NCI-H1436 treated with DMSO at 0.1 percent for 48 hours (cell line): ENCODE data around the gene ILKAP.

Experiments used
- DNase-seq: peaks from one replicate; lab custom pipeline; 2025; lab: John Stamatoyannopoulos, UW

The ILKAP gene, protein sequence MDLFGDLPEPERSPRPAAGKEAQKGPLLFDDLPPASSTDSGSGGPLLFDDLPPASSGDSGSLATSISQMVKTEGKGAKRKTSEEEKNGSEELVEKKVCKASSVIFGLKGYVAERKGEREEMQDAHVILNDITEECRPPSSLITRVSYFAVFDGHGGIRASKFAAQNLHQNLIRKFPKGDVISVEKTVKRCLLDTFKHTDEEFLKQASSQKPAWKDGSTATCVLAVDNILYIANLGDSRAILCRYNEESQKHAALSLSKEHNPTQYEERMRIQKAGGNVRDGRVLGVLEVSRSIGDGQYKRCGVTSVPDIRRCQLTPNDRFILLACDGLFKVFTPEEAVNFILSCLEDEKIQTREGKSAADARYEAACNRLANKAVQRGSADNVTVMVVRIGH

DNA sequence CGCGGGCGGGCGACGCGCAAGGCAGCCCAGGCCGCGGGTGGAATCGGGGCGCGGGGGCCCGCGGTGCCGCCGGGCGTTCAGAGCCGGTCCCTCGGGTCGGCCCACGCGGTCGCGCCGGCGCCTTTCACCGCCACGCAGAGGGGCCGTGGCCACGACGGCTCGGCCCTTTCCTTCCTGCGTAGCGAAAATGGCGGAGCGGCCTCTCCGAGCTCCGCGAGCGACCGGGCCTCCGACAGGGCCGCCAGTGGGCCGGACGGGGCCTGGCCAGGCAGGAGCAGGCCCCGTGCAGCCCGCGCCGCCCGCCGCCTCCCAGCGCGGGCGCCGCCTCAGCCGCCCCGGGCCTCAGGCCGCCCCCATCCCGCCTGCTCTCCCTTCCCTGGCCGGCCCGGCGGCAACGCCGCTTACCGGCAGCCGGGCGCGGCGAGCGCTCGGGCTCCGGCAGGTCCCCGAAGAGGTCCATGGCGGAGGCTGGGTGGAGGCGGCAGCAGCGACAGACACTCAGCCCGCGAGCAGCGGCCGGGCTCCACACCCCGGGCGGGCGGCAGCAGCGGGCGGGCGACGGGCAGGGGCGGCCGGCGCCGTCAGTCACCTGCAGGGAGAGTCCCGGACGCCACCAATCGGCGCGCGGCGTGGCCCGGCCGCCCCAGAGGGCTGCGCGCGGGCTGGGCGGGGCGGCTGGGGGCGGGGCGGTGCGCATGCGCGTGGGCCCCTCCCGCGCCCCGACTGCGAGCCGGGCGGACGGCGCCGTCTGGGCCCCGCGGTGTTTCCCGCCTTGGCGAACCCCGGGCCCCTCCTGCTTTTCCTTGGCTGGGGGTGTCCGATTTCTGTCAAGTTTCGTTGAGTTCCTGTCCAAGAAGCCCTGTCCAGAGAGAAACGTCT, at the start of gene ILKAP:
ILKAP (minus strand) TSS at position 602 of the 879 bp plus-strand sequence; CDS start at position 460, 142 bp downstream.
- DNase-seq = no peak

DNA sequence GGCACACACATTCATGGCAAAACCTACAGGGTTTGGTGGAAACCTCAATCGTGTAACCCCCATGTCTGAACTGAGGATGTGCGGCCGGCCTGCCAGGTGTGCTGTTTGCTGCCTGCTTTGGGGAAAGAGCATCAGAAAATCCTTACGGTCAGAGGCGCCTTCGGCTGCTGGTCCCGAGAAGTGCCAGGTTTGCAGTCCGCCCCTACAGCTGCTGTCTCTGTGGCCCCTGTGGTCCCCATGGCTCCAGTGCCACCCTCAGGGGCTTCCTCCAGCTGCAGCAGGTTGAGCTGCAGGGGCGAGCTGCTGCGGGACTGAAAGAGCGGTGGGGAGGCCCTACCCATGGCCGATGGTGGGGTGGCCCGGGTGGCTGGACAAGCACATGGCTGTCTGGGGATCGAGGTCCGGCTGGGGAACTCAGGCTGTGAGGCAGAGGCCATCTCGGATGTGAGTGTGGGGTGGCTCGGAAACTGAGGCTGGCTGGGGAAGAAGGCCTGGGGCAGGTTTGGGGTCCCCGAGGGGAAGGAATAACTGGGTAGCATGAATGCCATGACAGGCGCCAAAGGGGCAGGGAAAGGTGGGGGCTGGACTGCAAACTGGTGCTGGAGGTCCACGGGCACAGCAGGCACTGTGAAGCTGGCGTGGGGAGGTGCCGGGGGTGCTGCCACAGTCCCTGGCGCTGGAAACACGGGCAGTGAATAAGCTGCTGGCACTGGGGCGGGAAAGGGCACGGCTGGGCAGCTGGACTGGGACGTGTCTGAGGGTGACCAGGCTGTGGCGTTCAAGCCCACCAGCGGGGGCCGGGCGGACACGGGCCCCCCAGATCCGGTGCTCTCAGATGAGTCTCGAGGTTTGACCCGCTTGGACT, 49.5 kb upstream of the ILKAP start:
- DNase-seq = no peak

DNA sequence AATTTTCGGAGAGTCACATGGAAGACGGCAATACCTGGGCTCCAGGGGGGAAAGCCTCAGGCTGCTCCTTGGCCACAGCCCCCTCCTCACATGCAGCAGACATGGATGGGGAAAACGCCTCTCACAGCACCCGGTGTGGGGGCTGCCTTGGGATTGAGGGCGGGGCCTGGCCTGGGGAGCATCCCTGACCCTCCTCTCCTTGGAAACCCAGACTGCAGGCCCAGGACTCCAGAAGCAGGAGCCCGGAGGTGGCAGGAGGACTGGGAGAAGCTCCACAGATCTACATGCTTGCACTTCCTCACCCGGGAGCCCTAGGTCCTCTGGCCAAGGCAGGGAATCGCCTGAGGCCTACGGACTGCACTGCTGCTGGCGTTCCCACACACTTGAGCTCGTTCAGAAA, 48.5 kb upstream of the ILKAP start:
- DNase-seq = no peak

DNA sequence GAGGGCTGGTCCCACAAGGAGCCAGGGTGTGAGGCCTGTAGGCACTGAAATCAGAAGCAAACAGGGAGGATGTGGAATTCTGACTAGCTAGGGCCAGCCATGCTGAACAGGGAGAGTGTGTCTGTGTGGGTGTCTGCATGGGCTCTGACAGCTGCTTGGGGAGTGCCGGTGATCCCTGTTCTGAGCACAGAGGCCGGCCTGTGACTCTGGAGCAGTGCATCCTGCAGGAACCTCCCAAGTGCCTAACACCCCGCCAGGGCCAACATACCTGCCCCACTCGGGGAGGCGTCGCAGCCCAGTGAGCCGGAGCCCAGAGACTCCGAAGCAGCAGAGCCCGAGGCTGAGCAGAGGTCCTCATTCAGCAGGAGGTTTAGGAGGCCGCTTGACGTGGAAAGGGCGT, 47.8 kb upstream of the ILKAP start:
- DNase-seq = no peak

DNA sequence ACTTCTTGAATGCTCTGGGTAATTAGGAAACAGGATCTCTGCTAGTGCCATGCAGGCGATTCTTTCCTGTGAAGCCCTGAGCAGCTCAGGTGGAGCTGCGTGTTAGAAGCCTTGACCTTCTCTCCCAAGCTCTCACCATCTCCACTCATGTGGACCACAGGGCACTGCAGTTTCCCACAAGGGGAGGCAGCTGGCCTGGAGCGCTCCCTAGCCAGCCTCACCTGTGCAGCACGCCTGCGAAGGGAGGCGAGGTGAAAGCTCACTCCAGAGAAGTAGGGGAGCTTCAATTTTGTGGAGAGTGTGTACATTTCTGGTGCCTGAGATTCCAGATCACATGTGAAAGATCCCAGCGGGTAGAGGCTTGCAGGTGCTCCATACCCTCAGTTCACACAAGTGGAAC, 47.4 kb upstream of the ILKAP start:
- DNase-seq = no peak

DNA sequence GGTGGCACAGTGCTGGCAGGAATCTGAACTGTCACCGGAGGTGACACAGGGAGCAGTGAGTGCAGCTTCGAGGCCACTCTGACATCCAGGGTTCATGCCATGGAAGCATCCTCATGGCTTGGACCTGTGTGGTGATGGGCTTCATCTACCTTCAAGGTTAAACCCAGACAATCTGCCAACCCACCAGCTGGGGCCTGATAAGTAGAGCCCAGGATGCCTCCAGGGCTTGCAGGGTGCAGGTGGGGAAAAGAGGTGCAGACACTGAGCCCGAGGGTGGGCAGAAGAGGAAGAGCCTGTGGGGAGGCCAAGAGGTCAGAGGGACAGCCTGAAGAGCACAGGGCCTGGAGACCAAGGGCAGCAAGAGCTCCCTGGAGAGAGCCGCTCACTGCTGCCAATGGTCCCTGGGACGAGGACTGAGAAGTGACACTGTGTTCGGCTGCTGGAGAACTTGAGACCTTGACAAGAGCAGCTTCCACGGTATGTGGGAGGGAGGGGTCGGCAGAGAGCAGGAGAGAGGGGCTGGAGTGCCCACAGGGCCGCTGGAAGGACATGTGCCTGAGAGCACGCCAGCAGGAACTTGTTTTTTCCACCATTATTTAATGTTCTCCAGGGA, 44.5 kb upstream of the ILKAP start:
- no peak for DNase-seq

DNA sequence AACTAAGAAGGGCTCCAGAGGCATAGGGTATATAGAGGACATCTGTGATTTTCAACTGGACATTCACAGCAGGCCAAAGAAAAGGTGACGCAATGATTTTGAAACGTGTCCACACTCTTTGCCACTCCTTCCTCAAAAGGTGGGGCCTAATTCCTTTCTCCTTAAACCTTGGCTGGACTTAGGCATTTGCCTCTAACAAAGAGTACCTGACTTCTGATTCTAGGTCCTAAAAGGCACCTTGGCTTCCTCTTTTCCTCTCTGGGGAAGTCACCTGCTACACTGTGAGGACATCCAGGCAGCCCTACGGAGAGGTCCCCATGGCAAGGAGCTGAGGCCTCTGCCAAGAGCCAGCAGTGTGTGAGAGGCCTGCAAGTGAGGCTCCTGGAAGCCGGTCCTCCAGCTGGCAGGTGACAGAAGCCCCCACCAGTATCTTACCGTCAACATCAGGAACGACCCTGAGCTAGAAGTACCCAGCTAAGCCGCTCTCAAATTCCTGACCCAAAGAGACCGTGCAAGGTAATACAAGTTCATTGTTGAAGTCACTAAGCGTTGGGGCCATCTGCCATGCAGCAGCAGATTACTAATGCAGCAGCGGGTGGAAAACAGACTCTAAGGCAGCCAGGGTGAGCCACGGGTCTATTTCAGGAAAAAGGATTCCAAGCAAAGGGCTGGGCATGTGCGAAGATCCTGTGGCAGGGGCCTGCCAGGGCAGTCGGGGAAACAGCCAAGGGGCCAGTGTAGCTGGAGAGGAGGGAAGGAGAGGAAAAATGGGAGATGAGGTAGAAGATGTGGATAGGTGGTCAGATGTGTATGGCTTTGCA, 43.7 kb upstream of the ILKAP start:
- no peak for DNase-seq

DNA sequence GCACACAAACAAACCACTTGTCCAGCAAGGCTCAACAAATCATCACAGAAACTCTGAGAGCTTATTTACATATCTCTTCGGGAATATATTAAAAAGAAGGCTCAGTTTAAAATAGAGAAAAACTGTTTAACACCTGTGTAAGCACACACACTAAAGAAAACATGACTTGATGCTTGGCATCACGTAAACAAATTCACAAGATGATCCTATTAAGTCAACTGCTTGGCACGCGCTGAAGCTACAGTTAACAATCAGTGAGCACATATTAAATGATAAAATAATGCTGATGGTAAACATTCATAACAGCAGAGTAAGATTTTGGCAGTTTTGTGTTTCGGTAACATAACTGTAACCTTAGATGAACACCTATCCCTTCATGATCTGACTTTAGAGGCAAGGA, 40.7 kb upstream of the ILKAP start:
- DNase-seq = no peak

DNA sequence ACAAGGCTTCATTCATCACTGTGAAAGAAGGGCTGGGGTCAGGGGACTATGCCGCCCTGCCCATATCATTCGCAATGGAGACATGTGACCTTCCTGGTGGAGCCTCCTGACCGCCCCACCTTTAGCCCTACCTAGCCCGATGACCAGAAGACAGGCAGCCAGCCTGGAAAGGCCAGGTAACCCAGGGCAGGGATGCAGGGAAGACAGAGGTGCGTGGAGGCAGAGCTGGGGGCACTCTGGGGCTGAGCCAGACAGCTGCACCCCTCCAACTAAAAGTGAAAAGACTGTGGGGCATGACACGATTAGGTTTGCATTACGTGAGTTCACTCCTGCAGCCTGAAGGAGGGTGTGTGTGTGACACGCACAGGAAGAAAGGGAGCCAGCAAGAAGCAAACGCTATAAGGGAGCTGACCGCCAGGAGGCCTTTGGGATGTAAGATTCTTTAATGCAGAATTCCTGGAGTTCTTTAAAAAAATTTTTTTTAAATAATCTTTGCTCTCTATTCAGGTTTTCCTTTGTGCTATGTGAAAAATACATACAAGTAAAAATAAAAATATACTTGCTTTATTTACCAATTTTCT, 40.1 kb upstream of the ILKAP start:
- DNase-seq = no peak

DNA sequence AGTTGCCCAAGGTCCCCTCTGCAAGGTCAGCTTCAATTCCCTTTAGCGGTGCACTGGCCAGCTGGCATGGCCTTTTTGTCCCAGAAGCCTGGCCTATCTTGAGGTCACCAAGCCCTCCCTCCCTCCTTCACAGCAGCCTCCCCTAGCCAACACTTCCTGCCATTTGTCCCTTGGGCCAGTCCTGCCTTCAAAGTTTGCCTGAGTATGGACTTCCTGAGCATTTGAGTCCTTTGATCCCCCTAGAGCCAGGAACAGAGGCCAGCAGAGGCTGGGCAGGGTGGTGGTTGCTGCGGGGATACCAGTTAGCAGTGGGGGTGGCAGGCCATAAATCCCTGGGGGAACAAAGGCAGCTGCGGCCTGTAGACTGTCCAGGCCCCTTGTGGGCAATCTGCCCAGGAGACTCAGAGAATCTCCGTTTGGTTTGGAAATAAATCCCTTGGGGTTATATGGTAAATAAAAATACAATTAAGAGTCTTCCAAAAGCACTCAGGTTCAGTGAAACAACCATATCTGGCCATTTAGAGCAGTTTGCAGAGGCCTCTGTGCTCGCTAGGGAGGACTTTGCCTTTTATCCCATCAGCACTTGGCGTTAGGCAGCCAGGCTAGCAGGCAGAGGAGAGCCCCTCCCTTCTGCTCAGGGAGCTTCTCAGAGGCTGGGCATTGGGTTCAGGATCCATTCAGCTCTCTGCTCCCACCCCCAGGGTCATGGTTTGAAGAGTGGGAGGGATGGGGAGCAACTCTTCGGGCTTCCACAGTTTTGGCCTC, 39.4 kb upstream of the ILKAP start:
- peak; percentile 39 for DNase-seq

DNA sequence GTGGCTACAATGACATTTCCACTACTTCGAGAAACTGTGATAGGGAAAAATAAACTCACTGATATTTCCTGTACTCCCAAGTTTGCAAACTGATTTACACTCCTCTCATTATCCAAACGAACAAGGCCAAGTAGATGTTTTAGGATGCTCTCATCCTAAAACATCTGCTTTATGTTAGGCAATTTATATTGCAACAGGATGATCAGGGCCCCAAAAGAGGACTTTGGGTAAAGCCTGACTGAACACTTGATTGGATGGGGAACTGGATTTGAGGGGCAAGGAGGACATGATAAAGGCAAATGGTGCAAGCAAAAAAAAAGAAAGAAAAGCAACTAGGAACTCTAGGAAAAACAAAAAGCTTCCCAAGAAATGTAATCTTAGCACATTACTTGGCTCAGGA, 38.5 kb upstream of the ILKAP start:
- DNase-seq = no peak

DNA sequence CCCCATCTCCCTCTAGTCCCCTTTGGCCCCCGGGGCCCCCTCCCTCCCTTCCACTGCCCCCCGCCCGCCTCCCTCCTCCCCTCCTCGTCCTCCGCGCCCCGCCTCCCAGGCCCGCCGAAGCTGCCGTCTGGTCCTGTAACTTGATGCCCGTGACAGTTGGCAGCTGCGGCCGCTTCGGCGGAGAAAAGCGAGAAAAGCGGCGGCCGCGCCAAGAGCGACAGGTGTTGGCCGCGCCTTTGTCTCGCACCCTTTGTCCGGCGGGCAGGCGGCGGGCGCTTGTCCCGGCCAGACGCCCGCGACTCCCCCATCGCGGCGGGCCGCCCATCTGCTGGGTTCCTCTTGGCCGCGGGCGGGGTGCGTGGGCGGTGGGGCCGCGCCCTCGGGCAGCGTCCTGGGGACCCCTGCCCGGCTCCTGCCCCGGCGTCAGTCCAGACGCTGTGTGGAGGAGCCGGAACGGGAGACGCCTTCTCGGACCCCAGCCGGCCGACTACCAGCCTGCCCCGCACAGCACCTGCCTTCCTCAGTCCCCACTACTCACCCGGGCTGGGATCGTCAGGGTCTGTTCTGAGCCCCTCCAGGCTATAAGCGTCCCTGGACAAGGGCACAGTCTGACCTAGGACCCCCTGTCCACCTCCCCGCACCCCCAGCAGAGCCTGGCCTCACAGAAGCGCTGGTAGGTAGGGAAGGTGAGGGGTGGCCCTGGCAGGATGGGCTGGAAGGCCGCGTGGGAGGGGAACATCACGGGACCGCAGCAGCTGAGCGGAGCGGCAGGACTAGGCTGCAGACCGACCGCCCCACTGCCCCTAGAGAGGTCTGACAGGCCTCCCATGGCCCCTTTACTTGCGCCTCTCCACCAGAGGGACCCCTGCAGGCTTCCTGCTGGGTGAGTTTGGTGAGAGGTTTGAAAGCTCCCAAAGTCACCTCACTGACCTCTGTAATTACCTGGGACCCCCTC, 37.5 kb upstream of the ILKAP start:
- DNase-seq = peak; percentile 47

DNA sequence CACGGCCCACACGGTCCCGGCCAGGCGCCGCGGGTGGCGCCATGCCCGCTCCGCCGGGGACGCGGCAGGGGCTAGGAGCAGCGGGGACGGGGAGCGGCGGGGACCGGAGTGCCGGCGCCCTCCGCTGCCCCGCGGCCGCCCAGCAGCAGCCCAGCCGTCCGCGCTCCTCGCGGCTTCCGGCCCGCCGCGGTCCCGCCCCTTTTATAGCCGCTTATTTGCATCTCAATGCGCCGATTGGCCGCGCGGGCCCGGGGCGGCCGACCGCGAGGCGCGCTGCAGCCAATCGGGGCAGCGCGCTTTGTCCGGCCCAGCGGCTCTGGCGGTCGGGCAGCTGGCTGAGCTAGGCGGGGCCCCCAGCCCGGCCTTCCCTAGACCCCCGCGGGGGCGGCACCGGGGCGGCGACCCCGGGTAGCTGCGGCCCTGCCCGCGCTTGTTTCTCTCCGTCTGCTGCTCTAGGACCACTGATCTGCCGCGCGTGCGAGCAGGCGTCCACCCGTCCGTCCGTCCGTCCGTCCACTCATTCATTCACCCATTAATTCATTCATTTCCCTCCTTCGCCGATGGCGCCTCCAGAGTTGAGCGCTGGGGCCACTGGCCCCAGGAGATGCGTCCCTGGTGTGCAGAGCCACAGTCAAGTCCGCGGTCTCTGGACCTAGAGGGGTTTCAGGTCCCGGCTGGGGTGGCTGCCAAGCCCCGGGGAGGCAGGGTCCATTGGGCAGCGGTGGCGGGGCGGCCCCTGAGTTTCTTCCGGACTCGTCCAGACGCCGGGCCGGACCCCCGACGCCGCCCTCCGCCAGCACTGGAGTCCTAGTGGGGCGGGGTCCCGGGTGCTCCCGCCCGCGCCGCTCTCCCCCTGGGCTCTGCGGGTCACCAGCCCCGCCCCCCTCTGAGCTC, 36.6 kb upstream of the ILKAP start, which contains the start of gene HES6:
HES6 (minus strand) TSS at position 176 of the 894 bp plus-strand sequence; CDS start at position 43, 133 bp downstream.
- peak; percentile 53 for DNase-seq

DNA sequence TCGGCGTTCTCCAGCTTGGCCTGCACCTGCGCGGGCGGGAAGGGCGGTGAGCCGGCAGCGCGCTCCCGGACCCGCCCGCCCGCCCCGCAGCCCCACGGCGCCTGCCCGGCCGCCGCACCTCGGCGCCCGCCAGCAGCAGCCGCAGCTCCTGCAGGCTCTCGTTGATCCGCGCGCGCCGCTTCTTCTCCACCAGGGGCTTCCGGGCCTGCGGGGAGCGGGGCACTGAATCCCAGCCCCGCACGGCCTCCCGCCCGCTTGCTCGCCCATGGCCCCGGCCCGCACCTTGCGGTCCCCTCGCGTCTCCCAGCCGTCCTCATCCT, 36.0 kb upstream of the ILKAP start:
- DNase-seq = no peak

DNA sequence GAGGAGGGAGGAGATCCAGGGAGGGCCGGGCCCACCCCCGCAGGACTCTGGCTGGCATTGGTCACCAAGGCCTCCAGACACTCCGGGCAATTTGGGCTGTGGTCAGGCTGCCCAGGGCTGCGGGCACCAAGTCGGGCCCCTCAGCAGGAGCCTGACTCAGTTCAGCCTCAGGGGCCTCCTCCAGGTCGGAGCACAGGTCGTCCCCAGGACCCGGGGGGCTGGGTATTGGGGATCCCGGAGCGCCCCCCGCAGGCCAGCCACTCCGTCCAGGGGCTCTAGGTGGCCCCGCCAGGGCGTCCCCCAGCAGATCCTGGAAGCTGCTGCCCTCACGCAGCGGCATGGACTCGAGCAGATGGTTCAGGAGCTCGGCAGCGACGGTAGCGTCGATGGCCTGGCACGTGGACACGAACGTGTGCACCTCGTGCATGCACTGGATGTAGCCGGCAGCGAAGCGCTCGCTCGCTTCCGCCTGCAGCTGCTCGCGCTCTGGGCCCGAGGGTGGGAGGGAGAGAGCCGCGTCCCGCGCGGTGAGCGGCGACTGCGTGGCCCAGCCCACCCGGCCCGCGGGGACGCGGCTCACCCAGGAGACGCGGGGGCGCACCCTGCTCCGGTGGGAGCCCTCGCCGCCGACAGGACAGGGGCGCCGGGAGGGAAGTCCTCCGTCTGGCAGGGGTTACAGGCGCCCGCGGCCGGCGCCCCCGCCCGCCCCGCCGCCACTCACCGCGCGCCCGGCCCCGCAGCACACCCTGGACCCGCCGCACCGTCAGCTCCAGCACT, 35.5 kb upstream of the ILKAP start:
- DNase-seq = no peak

DNA sequence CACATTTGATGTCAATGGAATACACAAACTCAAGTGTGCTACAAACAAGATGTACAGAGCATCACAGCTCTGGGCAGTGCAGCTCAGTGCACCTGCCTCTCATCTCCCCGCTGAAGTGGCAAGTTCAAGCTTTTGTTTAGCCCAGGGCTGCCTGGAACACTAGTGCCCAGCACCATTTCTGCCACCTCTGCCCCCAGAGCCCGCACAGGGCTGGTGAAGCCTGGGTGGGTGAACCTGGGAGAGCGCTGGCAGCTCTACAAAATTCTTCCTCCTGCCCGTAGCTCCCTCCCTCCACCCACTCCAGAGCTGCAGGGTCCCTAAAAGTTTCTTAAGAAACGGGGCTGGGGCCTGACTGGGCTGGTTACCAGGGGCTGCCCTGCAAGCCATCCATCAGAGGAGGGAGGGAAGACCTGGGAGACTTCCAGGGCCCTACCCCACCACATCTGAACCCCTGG, 34.8 kb upstream of the ILKAP start:
- no peak for DNase-seq
